Endothelial cell of hepatic sinusoid (primary cell): ENCODE results near the gene TMEM235.
"Not testable (repeated sequence)": the region's sequence is repeated elsewhere in the genome, so short reads cannot be mapped to it uniquely, and the experiment has no call there.

Experiments
- in situ Hi-C: cut with HindIII; loops from 2 replicates; pipeline ENCODE4 v1.10.0; 2017; ENCODE audit warnings: low sequenced_read_pairs

TMEM235 gene

GRCh38 chr17:78214706-78215061, 16.7 kb upstream of the TMEM235 start:
- in situ Hi-C loops, result no loop called here

- in situ Hi-C loops, result no loop called here
Measured at GRCh38 chr17:78219396-78220150, 11.9 kb upstream of the TMEM235 start.

GRCh38 chr17:78223061-78223460, 8.4 kb upstream of the TMEM235 start:
- in situ Hi-C loops, result no loop called here

GRCh38 chr17:78223765-78224164, 7.7 kb upstream of the TMEM235 start:
- in situ Hi-C loops, result no loop called here

- in situ Hi-C loops, result loop anchor here (5.0 kb wide), 1 partner anchor 47 kb away; no protein-coding TSS in a partner anchor
Measured at GRCh38 chr17:78224231-78225087, 7.0 kb upstream of the TMEM235 start.

- in situ Hi-C loops, result loop anchor here (5.0 kb wide), 1 partner anchor 48 kb away; no protein-coding TSS in a partner anchor
Measured at GRCh38 chr17:78225088-78225865, 6.2 kb upstream of the TMEM235 start.

- in situ Hi-C loops, result loop anchor here (5.0 kb wide), 1 partner anchor 49 kb away; no protein-coding TSS in a partner anchor
Measured at GRCh38 chr17:78226055-78226758, 5.2 kb upstream of the TMEM235 start.

- in situ Hi-C loops, result loop anchor here (5.0 kb wide), 1 partner anchor 50 kb away; no protein-coding TSS in a partner anchor
Measured at GRCh38 chr17:78226759-78227454, 4.5 kb upstream of the TMEM235 start.

GRCh38 chr17:78227455-78227916, 3.9 kb upstream of the TMEM235 start:
- in situ Hi-C loops, result loop anchor here (5.0 kb wide), 1 partner anchor 50 kb away; no protein-coding TSS in a partner anchor

GRCh38 chr17:78228176-78228575, 3.3 kb upstream of the TMEM235 start:
- in situ Hi-C loops, result loop anchor here (5.0 kb wide), 1 partner anchor 51 kb away; no protein-coding TSS in a partner anchor

GRCh38 chr17:78230252-78230962, 1.0 kb upstream of the TMEM235 start:
- in situ Hi-C loops, result no loop called here

GRCh38 chr17:78231991-78232858, 794 bp downstream of the TMEM235 start:
- in situ Hi-C loops, result no loop called here

GRCh38 chr17:78232859-78233173, 1.4 kb downstream of the TMEM235 start:
- in situ Hi-C loops, result no loop called here

GRCh38 chr17:78233678-78234077, 2.2 kb downstream of the TMEM235 start:
- in situ Hi-C loops, result no loop called here

- in situ Hi-C loops, result no loop called here
Measured at GRCh38 chr17:78234261-78234865, 2.9 kb downstream of the TMEM235 start.

GRCh38 chr17:78235022-78235421, 3.6 kb downstream of the TMEM235 start:
- in situ Hi-C loops, result not testable (repeated sequence)

GRCh38 chr17:78235885-78236284, 4.5 kb downstream of the TMEM235 start:
- in situ Hi-C loops, result no loop called here
